Measurements from ENCODE around the gene VOPP1.
"Not testable (repeated sequence)": the region's sequence is repeated elsewhere in the genome, so short reads cannot be mapped to it uniquely, and the experiment has no call there.

VOPP1 gene

GRCh38 chr7:55572378-55573233 is at the start of gene VOPP1:
Gene VOPP1, minus strand, starts transcription at chr7:55572502. Its CDS starts 178 bp downstream, at chr7:55572324.
- peak in 1 of 2 donors; percentile 47 for DNase-seq (ENCODE audit: low read depth in 2 of 2)

GRCh38 chr7:55618913-55619312 is 46.6 kb upstream of the VOPP1 start:
- no peak for DNase-seq (ENCODE audit: low read depth in 2 of 2)

- DNase-seq (ENCODE audit: low read depth in 2 of 2) = not testable (repeated sequence)
These were observed 42.2 kb upstream of the VOPP1 start for GRCh38 chr7:55614365-55615064.

DNA sequence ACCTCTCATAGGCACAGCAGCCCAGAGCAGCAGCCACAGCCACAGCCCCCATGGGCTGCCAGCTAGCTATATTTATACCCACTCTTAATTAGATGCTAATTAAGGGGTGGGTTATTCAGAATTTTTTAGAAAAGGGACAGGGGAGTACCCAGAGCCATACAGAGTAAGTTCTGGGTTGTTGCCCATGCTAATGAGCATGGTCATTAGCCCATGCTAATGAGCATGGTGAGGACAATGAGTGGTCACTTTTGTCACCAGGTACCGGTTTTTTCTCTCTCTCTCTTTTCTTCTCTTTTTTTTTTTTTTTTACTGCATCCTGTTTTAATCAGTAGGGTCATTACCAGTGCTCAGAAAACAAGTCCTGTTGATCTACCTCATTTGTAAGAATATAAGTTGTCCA is 37.4 kb upstream of the VOPP1 start:
- DNase-seq (ENCODE audit: low read depth in 2 of 2) = not testable (repeated sequence)

DNA sequence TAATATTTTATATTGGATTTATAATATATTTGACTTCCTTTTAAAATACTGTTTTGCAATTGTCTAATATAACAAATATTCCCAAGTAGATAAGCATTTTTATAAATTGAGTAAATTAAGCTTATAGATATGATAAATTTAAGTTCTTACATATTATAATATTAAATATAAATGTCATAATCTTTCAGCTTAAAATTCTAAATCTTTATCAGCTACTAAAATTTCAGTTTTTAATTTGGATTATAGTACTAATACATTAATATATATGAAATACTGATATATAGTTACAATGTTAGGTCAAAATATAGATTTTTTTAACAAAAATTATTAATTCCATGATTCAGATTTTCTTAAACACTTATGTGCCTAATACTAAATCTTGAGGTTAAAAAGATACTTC is 33.4 kb upstream of the VOPP1 start:
- DNase-seq (ENCODE audit: low read depth in 2 of 2) = not testable (repeated sequence)

DNA sequence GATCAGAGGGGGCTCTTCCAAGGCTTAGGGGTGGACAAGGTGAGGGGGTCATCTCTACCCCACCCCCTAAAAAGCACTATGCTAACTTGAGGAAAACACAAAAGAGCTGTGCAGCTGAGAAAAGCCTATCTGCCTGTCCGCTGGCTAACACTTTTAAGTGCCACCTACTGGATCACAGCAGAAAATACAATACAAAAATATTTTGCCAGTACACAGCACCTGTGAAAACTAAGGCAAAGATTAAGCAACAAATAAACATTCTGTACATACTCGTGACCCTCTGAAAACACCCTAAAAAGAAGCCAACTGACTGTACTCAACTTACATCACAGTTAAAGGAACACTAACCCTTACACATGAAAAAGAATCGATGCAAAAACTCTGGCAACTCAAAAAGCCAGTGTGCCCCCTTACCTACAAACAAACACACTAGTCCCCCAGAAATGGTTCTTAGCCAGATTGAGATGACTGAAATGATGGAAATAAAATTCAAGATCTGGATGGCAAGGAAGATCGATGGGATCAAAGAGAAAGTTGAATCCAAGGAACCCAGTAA is 25.7 kb upstream of the VOPP1 start:
- not testable (repeated sequence) for DNase-seq (ENCODE audit: low read depth in 2 of 2)

DNA sequence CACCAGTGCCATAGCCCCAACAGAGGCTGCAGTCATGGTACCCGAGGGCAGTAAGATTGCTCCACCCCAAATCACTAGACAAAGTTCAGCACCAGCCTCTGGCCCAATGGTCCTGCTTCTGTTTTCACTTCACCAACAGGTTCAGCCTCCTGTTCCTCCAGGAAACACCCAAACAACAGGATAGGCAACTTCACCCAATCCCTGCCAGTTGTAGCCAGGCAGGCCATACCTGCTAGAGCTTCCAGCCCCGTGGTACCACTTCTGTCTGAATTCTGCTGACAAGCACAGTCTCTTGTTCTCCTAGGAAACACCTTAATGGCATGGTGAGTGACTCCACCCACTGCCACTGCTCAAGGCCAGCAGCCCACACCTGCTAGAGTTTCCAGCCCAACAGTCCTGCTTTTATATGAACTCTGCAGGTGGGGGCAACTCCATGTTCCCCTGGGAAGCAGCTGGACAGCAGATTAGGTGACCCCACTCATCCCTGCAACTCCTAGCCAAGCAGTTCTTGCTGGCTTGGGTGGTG is 25.0 kb upstream of the VOPP1 start:
- DNase-seq (ENCODE audit: low read depth in 2 of 2) = not testable (repeated sequence)

- no peak for DNase-seq (ENCODE audit: low read depth in 2 of 2)
These were observed 23.2 kb upstream of the VOPP1 start for GRCh38 chr7:55595511-55595910.

- DNase-seq (ENCODE audit: low read depth in 2 of 2) = no peak
These were observed 22.6 kb upstream of the VOPP1 start for GRCh38 chr7:55594870-55595269.

DNA sequence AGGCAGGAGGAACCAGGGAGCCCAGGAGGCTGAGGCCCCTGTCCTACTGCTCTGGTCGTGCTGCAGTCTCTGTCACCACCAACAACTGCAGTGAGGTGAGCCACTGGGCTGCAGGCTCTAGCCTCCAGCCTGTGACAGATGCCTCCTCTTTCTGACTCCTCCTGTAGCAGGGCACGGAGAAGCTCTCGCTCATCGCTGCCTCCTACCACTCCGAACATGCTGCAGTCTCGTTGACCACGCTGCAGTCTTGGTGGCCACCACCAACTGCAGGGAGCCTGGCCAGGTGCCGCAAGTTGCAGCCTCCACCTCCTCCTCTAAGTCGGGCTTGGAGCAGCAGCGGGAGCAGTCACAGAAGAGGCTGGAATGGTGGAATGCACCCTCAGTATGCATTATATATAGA is 22.1 kb upstream of the VOPP1 start:
- no peak for DNase-seq (ENCODE audit: low read depth in 2 of 2)

DNA sequence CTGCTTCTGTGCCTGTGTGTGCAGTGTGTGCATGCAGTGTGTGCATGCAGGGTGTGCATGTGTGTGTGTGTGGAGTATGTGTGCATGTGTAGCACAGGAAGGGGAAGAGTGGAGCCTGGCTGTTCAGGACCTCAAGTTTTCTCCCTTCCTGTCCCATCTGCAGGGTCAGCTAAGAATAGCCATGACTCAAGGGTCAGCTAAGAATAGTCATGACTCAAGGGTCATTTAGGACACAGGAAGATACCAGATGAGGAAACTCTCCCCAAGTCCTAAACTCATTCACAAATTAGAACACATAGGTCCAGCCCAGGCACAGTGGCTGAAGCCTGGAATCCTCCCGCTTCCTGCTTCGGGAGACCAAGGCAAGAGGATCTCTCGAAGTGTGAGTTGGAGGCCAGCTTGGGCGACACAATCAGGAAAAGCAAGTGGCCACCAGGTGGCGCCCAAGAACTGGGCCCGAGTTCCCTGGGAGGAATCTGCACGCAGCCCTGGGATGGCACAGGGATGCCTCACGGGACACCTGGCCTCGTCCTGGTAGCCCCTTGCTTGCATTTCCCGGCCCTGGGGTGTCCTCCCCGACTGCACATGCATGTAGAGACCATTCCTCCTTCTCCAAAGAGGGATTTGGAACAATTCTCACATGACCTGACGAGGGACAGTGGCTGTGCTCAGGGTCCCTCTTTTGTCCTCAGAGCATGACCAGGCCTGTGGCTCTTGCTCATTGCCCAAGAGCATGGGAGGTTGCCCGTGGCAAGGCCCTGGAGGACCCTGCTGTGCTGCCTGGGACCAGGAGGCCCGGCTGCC is 21.4 kb upstream of the VOPP1 start:
- DNase-seq (ENCODE audit: low read depth in 2 of 2) = peak in 1 of 2 donors; percentile 29

DNA sequence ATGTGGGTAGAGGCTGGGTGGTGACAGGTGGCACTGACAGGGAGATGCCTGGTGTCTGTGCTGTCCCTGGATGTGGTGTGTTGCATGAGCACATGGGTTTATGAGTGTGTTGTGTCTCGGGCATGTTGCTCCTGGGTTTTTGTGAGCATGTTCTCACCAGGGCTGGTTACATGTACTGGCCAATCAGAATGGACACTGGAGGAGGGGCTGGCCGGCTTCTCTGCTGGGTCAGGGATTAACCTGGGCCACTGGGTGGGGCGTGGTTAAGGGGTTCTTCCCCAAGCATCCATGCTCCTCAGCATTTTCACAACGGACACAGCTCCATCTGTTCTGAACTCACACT is 20.8 kb upstream of the VOPP1 start:
- no peak for DNase-seq (ENCODE audit: low read depth in 2 of 2)

- no peak for DNase-seq (ENCODE audit: low read depth in 2 of 2)
These were observed 20.2 kb upstream of the VOPP1 start for GRCh38 chr7:55592492-55592891.

DNA sequence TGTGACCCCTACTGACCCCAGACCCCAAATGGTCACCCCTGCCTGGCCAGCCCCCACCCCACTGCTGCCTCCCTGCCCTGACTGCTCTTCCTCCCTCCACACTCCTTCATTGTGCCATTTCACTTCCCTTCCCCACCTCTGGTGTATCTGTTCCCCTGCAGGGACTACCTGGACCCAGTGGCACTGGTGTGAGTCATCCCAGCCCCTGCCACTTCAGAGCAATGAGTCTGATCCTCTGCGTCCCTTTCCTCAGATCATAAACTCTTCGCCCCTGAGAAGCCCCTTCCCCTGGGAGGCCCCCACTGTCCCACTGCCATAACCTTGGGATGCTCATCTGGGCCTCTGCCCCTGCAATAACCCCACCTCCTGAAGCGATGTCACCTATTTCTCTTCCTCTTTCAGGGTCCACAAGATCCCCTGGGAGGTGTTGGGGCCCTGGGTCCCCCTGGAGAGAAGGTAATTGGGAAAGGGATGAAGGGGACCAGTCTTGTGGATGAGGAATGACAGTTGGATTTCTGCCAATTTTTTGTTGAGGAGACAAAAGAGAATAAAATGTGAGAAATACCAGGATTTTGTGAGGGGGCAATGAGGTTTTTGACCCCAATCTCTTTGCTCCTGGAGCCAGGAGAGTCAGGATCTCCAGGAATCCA is 19.1 kb upstream of the VOPP1 start:
- DNase-seq (ENCODE audit: low read depth in 2 of 2) = no peak

- DNase-seq (ENCODE audit: low read depth in 2 of 2) = no peak
These were observed 18.4 kb upstream of the VOPP1 start for GRCh38 chr7:55590517-55591281.

GRCh38 chr7:55589905-55590304 is 17.6 kb upstream of the VOPP1 start:
- no peak for DNase-seq (ENCODE audit: low read depth in 2 of 2)

- DNase-seq (ENCODE audit: low read depth in 2 of 2) = no peak
These were observed 16.8 kb upstream of the VOPP1 start for GRCh38 chr7:55588976-55589604.

DNA sequence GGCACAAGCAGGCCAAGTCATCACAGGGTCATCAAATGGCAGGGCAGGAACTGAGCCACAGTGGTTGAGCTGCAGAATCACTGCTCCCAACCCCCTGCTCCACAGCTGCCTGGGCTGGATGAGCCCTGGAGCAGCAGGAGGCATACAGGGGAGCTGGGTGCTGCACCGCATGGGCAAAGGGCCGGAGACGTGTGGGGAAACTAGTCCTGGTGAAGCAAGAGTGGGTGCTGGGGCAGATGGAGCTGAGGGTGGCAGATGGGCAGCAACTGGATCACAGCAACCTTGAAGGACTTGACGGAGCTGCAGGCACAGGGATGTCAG is 16.0 kb upstream of the VOPP1 start:
- DNase-seq (ENCODE audit: low read depth in 2 of 2) = no peak

GRCh38 chr7:55587687-55588378 is 15.5 kb upstream of the VOPP1 start:
- no peak for DNase-seq (ENCODE audit: low read depth in 2 of 2)

- DNase-seq (ENCODE audit: low read depth in 2 of 2) = not testable (repeated sequence)
These were observed 10.4 kb upstream of the VOPP1 start for GRCh38 chr7:55582656-55583055.
